ENCODE results near the gene TSN. TPM values are rescaled to one million over a fixed set of nuclear protein-coding genes. Genes with fewer than 3 reads are reported as not detected.

TSN gene
- total RNA-seq, 1 donor from 2014 or later = 60.4 TPM

DNA sequence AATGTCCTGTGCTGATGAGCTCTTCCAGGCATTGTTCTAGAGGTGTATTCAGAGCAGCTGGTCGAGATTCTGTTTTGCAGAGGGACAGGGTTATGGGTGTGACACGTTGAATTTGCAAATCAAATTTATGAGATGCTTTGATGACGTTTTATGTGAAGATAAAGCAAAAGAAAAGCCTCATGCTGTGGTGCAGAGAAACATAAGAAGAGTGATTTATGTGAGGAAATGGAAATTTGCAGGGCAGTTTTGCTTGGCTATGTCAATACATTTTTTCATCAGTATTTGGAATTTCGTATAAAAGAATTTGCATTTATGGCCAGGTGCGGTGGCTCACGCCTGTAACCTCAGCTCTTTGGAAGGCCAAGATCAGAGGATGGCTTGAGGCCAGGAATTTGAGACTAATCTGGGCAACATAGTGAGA is 36.4 kb downstream of the TSN start:
- DNase-seq (ENCODE audit: low spot score in 2 of 2, unreplicated experiment in 2 of 2) = no peak
- H3K36me3 Mint-ChIP-seq = no peaks in the 10 kb centered on the region
- H3K4me3 Mint-ChIP-seq = no peak overlapping the region
- H3K9me3 Mint-ChIP-seq = peaks cover 4% of the 10 kb centered on the region
- no peak overlapping the region for H3K27ac Mint-ChIP-seq
- TF ChIP-seq, protein P1, sequence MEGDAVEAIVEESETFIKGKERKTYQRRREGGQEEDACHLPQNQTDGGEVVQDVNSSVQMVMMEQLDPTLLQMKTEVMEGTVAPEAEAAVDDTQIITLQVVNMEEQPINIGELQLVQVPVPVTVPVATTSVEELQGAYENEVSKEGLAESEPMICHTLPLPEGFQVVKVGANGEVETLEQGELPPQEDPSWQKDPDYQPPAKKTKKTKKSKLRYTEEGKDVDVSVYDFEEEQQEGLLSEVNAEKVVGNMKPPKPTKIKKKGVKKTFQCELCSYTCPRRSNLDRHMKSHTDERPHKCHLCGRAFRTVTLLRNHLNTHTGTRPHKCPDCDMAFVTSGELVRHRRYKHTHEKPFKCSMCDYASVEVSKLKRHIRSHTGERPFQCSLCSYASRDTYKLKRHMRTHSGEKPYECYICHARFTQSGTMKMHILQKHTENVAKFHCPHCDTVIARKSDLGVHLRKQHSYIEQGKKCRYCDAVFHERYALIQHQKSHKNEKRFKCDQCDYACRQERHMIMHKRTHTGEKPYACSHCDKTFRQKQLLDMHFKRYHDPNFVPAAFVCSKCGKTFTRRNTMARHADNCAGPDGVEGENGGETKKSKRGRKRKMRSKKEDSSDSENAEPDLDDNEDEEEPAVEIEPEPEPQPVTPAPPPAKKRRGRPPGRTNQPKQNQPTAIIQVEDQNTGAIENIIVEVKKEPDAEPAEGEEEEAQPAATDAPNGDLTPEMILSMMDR (IDR thresholded peaks at IDR 0.05; ENCODE audit: unreplicated experiment) = no peak
- peaks cover 13% of the 10 kb centered on the region for H3K27me3 Mint-ChIP-seq (ENCODE audit: low read depth)
- H3K4me1 Mint-ChIP-seq = peaks cover 3% of the 10 kb centered on the region

DNA sequence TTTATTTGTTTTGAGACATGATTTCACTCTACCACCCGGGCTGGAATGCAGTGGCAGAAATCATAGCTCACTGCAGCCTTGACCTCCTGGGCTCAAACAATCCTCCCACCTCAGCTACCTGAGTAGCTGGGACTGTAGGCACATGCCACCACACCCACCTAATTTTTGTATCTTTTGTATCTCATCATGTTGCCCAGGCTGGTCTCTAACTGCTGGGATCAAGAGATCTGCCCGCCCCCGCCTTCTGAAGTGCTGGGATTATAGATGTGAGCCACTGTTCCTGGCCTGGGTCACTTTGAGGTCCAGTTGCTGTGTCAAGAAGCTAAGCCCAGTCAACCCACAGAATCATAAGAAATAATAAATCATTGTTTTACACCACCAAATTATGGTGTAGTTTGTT is 38.4 kb downstream of the TSN start:
- H3K4me1 Mint-ChIP-seq = peaks cover 3% of the 10 kb centered on the region
- no peaks in the 10 kb centered on the region for H3K36me3 Mint-ChIP-seq
- H3K27ac Mint-ChIP-seq = no peak overlapping the region
- H3K9me3 Mint-ChIP-seq = peaks cover under 1% of the 10 kb centered on the region
- DNase-seq (ENCODE audit: low spot score in 2 of 2, unreplicated experiment in 2 of 2) = no peak
- TF ChIP-seq, protein P1 (IDR thresholded peaks at IDR 0.05; ENCODE audit: unreplicated experiment) = no peak
- peaks cover 14% of the 10 kb centered on the region for H3K27me3 Mint-ChIP-seq (ENCODE audit: low read depth)
- no peak overlapping the region for H3K4me3 Mint-ChIP-seq

DNA sequence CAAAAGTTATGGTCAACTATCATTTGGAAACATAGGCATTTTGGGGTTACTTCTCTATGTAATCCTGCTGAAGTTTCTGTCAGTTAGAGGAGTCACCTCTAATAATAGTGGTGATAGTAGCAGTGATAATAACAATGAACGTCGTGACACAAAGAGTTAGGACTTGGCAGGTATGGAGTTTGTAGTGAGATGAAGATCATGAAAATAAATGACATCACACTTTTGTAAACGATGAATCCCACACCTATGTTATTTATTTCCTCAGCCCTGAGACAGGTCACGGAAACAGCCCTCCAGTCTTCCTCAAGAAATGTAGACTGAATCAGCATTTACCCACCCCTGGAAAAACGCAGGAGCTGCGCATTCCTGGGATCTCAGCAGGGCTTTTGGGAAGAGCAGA is 38.8 kb downstream of the TSN start:
- no peak overlapping the region for H3K4me3 Mint-ChIP-seq
- TF ChIP-seq, protein P1 (IDR thresholded peaks at IDR 0.05; ENCODE audit: unreplicated experiment) = no peak
- no peak overlapping the region for H3K27ac Mint-ChIP-seq
- DNase-seq (ENCODE audit: low spot score in 2 of 2, unreplicated experiment in 2 of 2) = no peak
- H3K36me3 Mint-ChIP-seq = no peaks in the 10 kb centered on the region
- peaks cover 14% of the 10 kb centered on the region for H3K27me3 Mint-ChIP-seq (ENCODE audit: low read depth)
- peaks cover 3% of the 10 kb centered on the region for H3K4me1 Mint-ChIP-seq
- no peaks in the 10 kb centered on the region for H3K9me3 Mint-ChIP-seq

DNA sequence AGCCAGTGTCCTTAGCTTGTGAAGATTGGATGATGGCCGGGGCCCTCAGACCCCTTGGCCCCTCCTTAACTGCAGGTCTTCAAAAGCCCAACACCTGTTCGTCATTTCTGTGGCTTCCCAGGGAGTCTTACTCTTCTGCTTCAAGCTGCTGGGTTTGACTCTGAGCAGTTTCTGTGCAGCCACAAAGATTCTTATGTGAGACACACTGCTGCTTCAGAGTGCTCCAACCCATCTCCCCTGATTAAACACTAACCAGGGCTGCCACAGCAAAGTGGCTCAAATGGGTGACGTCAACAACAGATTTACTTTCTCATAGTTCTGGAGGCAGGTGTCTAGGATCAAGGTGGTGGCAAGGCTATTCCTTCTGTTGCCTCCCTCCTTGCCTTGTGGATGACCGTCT is 40.8 kb downstream of the TSN start:
- TF ChIP-seq, protein P1 (IDR thresholded peaks at IDR 0.05; ENCODE audit: unreplicated experiment) = no peak
- H3K4me3 Mint-ChIP-seq = no peak overlapping the region
- no peak overlapping the region for H3K27ac Mint-ChIP-seq
- H3K36me3 Mint-ChIP-seq = no peaks in the 10 kb centered on the region
- no peaks in the 10 kb centered on the region for H3K9me3 Mint-ChIP-seq
- DNase-seq (ENCODE audit: low spot score in 2 of 2, unreplicated experiment in 2 of 2) = no peak
- H3K4me1 Mint-ChIP-seq = peaks cover 3% of the 10 kb centered on the region
- H3K27me3 Mint-ChIP-seq (ENCODE audit: low read depth) = peaks cover 14% of the 10 kb centered on the region

DNA sequence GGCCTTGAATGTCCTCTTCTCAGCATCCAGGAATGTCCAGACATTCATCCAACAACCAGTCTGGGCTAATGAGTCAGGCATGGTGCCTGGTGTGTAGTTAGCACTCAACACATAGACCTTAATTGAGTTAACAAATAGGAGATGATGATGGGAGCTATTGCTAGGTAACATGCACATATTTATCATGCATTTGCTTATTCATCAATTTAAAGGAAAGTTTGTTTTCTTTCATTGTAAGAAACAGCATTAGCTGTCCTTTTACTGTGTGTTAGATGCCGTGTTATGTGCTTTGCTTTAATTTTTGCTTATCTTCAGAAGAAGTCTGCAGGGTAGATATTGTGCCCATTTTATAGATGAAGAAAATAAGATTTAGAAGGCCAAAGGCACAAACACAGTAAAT is 43.2 kb downstream of the TSN start:
- no peak overlapping the region for H3K27ac Mint-ChIP-seq
- TF ChIP-seq, protein P1 (IDR thresholded peaks at IDR 0.05; ENCODE audit: unreplicated experiment) = no peak
- H3K27me3 Mint-ChIP-seq (ENCODE audit: low read depth) = peaks cover 24% of the 10 kb centered on the region
- no peak for DNase-seq (ENCODE audit: low spot score in 2 of 2, unreplicated experiment in 2 of 2)
- no peaks in the 10 kb centered on the region for H3K4me1 Mint-ChIP-seq
- H3K9me3 Mint-ChIP-seq = peaks cover 8% of the 10 kb centered on the region
- H3K36me3 Mint-ChIP-seq = no peaks in the 10 kb centered on the region
- H3K4me3 Mint-ChIP-seq = no peak overlapping the region

DNA sequence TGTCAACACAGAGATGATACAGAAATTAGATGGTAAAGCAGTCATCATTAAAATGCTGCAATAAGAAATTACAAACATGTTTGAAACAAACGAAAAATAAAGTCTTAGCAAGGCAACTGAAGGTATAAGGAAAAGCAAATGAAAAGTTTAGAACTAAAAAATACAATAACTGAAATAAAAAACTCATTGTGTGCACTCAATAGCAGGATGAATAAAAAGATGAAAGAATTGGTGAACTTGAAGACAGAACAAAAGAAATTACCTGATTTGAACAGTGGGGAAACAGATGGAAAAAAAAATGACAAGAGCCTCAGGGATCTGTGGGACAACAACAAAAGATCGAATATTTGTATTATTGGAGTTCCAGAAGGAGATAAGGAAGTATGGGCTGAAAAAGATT is 46.5 kb downstream of the TSN start:
- TF ChIP-seq, protein P1 (IDR thresholded peaks at IDR 0.05; ENCODE audit: unreplicated experiment) = no peak
- Mint-ChIP-seq H3K9me3 (peaks cover 8% of the 10 kb centered on the region), H3K4me1 (peaks cover 11% of the 10 kb centered on the region), H3K36me3 (no peaks in the 10 kb centered on the region), H3K27me3 (ENCODE audit: low read depth) (peaks cover 33% of the 10 kb centered on the region), H3K4me3 (no peak overlapping the region), H3K27ac (no peak overlapping the region)
- no peak for DNase-seq (ENCODE audit: low spot score in 2 of 2, unreplicated experiment in 2 of 2)
